ENCODE results near the gene TMEM123. TPM values are rescaled to one million over a fixed set of nuclear protein-coding genes. Genes with fewer than 3 reads are reported as not detected.

The TMEM123 gene
- total and polyA plus RNA-seq, 2 of the 13 experiments (the other 11 are each of a cell fraction or from before 2014, with no cell fraction given) = 365 to 2,761 TPM

- TF ChIP-seq ATF1 (CRISPR knock-in tag; IDR thresholded peaks at IDR 0.05) = peak; percentile 67
- no peak for TF ChIP-seq BRF2 (CRISPR knock-in tag; IDR thresholded peaks at IDR 0.05)
- no peak for TF ChIP-seq ZC3H13 (CRISPR knock-in tag; IDR thresholded peaks at IDR 0.05)
- TF ChIP-seq GTF2F1 (IDR thresholded peaks at IDR 0.05; ENCODE audit: low read length) = no peak
- peak; percentile 68; the same call in 1 of the 2 replicates for TF ChIP-seq HOXD1 (CRISPR knock-in tag; IDR thresholded peaks at IDR 0.05)
- TF ChIP-seq ZNF678 (CRISPR knock-in tag; IDR thresholded peaks at IDR 0.05) = no peak
- TF ChIP-seq CEBPB (IDR thresholded peaks at IDR 0.05; ENCODE audit: borderline replicate concordance, low read depth, low read length) = peak; percentile 13; the same call in 1 of the 2 replicates
- no peak for TF ChIP-seq ISX (CRISPR knock-in tag; conservative IDR thresholded peaks at IDR 0.05)
- peak; percentile 73; the same call in 1 of the 2 replicates for TF ChIP-seq HMG20A (CRISPR knock-in tag; IDR thresholded peaks at IDR 0.05; ENCODE audit: borderline replicate concordance)
- TF ChIP-seq, protein P1, sequence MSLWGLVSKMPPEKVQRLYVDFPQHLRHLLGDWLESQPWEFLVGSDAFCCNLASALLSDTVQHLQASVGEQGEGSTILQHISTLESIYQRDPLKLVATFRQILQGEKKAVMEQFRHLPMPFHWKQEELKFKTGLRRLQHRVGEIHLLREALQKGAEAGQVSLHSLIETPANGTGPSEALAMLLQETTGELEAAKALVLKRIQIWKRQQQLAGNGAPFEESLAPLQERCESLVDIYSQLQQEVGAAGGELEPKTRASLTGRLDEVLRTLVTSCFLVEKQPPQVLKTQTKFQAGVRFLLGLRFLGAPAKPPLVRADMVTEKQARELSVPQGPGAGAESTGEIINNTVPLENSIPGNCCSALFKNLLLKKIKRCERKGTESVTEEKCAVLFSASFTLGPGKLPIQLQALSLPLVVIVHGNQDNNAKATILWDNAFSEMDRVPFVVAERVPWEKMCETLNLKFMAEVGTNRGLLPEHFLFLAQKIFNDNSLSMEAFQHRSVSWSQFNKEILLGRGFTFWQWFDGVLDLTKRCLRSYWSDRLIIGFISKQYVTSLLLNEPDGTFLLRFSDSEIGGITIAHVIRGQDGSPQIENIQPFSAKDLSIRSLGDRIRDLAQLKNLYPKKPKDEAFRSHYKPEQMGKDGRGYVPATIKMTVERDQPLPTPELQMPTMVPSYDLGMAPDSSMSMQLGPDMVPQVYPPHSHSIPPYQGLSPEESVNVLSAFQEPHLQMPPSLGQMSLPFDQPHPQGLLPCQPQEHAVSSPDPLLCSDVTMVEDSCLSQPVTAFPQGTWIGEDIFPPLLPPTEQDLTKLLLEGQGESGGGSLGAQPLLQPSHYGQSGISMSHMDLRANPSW (CRISPR knock-in tag; IDR thresholded peaks at IDR 0.05; ENCODE audit: borderline replicate concordance) = 0 out of 2 replicates have a peak, but pooled peaks have one; percentile 36
- 0 out of 2 replicates have a peak, but pooled peaks have one; percentile 56 for TF ChIP-seq ZNF644 (CRISPR knock-in tag; IDR thresholded peaks at IDR 0.05; ENCODE audit: low read depth)
- TF ChIP-seq, protein P2, sequence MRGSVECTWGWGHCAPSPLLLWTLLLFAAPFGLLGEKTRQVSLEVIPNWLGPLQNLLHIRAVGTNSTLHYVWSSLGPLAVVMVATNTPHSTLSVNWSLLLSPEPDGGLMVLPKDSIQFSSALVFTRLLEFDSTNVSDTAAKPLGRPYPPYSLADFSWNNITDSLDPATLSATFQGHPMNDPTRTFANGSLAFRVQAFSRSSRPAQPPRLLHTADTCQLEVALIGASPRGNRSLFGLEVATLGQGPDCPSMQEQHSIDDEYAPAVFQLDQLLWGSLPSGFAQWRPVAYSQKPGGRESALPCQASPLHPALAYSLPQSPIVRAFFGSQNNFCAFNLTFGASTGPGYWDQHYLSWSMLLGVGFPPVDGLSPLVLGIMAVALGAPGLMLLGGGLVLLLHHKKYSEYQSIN (CRISPR knock-in tag; IDR thresholded peaks at IDR 0.05; ENCODE audit: borderline replicate concordance) = no peak
- TF ChIP-seq ZNF260 (CRISPR knock-in tag; IDR thresholded peaks at IDR 0.05; ENCODE audit: borderline replicate concordance, low read depth) = no peak
- TF ChIP-seq ZBTB4 (CRISPR knock-in tag; IDR thresholded peaks at IDR 0.05; ENCODE audit: borderline replicate concordance) = no peak
- no peak; the same call in 1 of the 2 replicates for TF ChIP-seq TFDP1 (CRISPR knock-in tag; IDR thresholded peaks at IDR 0.05; ENCODE audit: borderline replicate concordance)
- TF ChIP-seq ZNF317 (CRISPR knock-in tag; IDR thresholded peaks at IDR 0.05) = no peak
- TF ChIP-seq ZNF775 (CRISPR knock-in tag; IDR thresholded peaks at IDR 0.05; ENCODE audit: borderline replicate concordance) = no peak
- TF ChIP-seq ZNF879 (CRISPR knock-in tag; IDR thresholded peaks at IDR 0.05) = no peak
- TF ChIP-seq TERF1 (CRISPR knock-in tag; IDR thresholded peaks at IDR 0.05) = no peak
- TF ChIP-seq TAF1 (CRISPR knock-in tag; IDR thresholded peaks at IDR 0.05) = peak; percentile 34; the same call in 1 of the 2 replicates
These were observed 24.2 kb upstream of the TMEM123 start (continued) for GRCh38 chr11:102476812-102477211.

Data from HepG2 (cell line).